ENCODE measurements around the gene GPR171. TPM values are rescaled to one million over a fixed set of nuclear protein-coding genes. Genes with fewer than 3 reads are reported as not detected.

GPR171 gene
- total and polyA plus RNA-seq, 2 donors (not counting 1 experiment from before 2014, with no cell fraction given): 0.75 to 1.1 TPM

DNA sequence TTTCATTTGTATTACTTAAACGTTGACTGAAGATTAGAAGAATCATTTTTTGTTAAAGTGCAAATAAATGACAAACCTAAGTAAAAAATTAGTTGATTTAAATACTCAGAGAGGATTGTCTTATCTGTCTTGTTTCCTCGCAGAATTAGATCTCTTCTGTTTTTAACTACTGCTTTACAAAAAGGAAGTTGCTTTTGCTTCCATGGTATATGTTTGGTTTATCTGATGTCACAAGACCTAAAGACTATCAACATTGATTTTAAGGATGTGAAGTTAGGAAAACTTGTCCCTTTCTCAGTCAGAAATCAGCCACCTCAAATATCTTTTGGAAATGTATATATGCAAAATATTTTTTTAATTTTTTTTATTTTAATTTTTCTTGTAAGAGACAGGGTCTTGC lies 28.7 kb downstream of the GPR171 start:
- POLR2A ChIA-PET: no interaction called here
- H3K27me3 ChIP-seq (replicated peaks in 1 of 4; ENCODE audit: control extremely low read depth in 1 of 4, control insufficient read depth in 3 of 4, insufficient read depth in 4 of 4, low read length in 3 of 4): no peaks in the 10 kb centered on the region
- H3K4me3 Mint-ChIP-seq: no peak overlapping the region
- H3K27ac Mint-ChIP-seq: no peak overlapping the region
- DNase-seq (no peak), ATAC-seq (ENCODE audit: low read depth) (no peak)
- no peak overlapping the region for H3K4me2 ChIP-seq (replicated peaks; ENCODE audit: low read depth, low read length, poor library complexity, severe bottlenecking)
- intact Hi-C loops (cut with micrococcal nuclease): no loop called here
- no CpG with 5 or more reads among the region's 2 CpGs for WGBS (ENCODE audit: insufficient coverage)
- no peak overlapping the region for H3K27ac ChIP-seq (ENCODE audit: low read length in 2 of 2)
- H2AFZ ChIP-seq (ENCODE audit: insufficient read depth, low read depth, low read length, poor library complexity, severe bottlenecking): no peak overlapping the region
- no peaks in the 10 kb centered on the region for H3K9me3 Mint-ChIP-seq (ENCODE audit: insufficient read depth)
- peaks cover 25 to 26% of the 10 kb centered on the region in 2 donors for H3K4me1 ChIP-seq (ENCODE audit: control insufficient read depth in 2 of 2, insufficient read depth in 2 of 2, low read length in 2 of 2)
- no peak overlapping the region for H3K4me3 ChIP-seq (ENCODE audit: control extremely low read depth in 1 of 5, extremely low read depth in 1 of 5, insufficient read depth in 1 of 5, low read depth in 2 of 5, low read length in 4 of 5)
- CTCF ChIA-PET: interaction anchor here (1.6 to 8.5 kb wide), 3 partner anchors 53 to 108 kb away, joined by 3 to 201 read pairs (median 137); partner anchors contain the start of gene P2RY14
- no peak for TF ChIP-seq EZH2 (IDR thresholded peaks at IDR 0.05; ENCODE audit: borderline replicate concordance, insufficient read depth, low read depth, low read length, poor library complexity, severe bottlenecking)
- TF ChIP-seq, protein P1, sequence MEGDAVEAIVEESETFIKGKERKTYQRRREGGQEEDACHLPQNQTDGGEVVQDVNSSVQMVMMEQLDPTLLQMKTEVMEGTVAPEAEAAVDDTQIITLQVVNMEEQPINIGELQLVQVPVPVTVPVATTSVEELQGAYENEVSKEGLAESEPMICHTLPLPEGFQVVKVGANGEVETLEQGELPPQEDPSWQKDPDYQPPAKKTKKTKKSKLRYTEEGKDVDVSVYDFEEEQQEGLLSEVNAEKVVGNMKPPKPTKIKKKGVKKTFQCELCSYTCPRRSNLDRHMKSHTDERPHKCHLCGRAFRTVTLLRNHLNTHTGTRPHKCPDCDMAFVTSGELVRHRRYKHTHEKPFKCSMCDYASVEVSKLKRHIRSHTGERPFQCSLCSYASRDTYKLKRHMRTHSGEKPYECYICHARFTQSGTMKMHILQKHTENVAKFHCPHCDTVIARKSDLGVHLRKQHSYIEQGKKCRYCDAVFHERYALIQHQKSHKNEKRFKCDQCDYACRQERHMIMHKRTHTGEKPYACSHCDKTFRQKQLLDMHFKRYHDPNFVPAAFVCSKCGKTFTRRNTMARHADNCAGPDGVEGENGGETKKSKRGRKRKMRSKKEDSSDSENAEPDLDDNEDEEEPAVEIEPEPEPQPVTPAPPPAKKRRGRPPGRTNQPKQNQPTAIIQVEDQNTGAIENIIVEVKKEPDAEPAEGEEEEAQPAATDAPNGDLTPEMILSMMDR (IDR thresholded peaks at IDR 0.05): no peak
- no peaks in the 10 kb centered on the region for H4K20me1 ChIP-seq (ENCODE audit: control insufficient read depth, insufficient read depth, low read length, poor library complexity, severe bottlenecking)
- H3K9me3 ChIP-seq (ENCODE audit: control extremely low read depth in 1 of 3, control insufficient read depth in 2 of 3, insufficient read depth in 1 of 3, low read length in 2 of 3): no peaks in the 10 kb centered on the region
- H3K36me3 ChIP-seq (replicated peaks in 1 of 2; ENCODE audit: control extremely low read depth in 1 of 2, control insufficient read depth in 1 of 2, extremely low read depth in 1 of 2, insufficient read depth in 2 of 2, low read length in 1 of 2): no peaks in the 10 kb centered on the region
- H3K4me1 Mint-ChIP-seq: peaks cover 27% of the 10 kb centered on the region
- no peaks in the 10 kb centered on the region for H3K27me3 Mint-ChIP-seq
- H3K9ac ChIP-seq (ENCODE audit: low read length): no peak overlapping the region
- no peaks in the 10 kb centered on the region for H3K79me2 ChIP-seq (ENCODE audit: control insufficient read depth, insufficient read depth, low read length)

DNA sequence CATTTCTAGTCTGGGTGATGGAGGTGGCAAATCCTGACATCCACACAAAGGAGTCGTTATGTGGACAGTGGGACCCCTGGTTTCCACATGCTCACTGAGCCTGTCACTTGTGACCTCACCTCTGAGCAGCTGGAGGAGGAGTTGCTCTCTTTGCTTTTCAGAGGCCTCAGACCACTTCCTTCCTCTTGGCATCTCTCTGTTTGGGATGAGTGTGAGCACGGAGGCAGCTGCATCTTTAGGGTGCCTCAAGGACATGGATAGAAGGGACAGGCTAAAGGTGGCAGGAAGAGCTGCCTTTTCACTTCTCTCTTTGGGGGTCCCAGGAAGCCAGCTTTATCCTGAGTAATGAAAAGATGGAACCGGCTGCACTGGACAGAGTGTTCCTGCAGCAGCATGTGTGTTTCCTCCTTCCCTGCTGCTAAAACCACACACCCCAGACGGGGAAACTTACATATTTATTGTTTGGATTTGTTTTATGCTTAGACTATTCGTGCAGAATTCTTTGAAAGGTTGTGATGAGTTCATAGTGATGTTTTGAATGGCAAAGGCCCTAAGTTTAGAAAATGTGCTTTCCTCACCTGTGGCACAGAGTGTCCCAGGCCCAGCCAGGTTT lies 31.8 kb downstream of the GPR171 start:
- H3K9me3 Mint-ChIP-seq (ENCODE audit: insufficient read depth): no peaks in the 10 kb centered on the region
- Histone ChIP-seq H3K9me3 (ENCODE audit: control extremely low read depth in 1 of 3, control insufficient read depth in 2 of 3, insufficient read depth in 1 of 3, low read length in 2 of 3) (no peaks in the 10 kb centered on the region), H3K4me3 (ENCODE audit: control extremely low read depth in 1 of 5, extremely low read depth in 1 of 5, insufficient read depth in 1 of 5, low read depth in 2 of 5, low read length in 4 of 5) (no peak overlapping the region), H3K27ac (ENCODE audit: low read length in 2 of 2) (peak overlapping the region; percentile 51 to 78), H3K9ac (ENCODE audit: low read length) (peak overlapping the region; percentile 16), H3K4me2 (replicated peaks; ENCODE audit: low read depth, low read length, poor library complexity, severe bottlenecking) (peak overlapping the region; percentile 58), H3K79me2 (ENCODE audit: control insufficient read depth, insufficient read depth, low read length) (no peaks in the 10 kb centered on the region), H3K36me3 (replicated peaks in 1 of 2; ENCODE audit: control extremely low read depth in 1 of 2, control insufficient read depth in 1 of 2, extremely low read depth in 1 of 2, insufficient read depth in 2 of 2, low read length in 1 of 2) (no peaks in the 10 kb centered on the region), H2AFZ (ENCODE audit: insufficient read depth, low read depth, low read length, poor library complexity, severe bottlenecking) (peak overlapping the region; percentile 53), H3K27me3 (replicated peaks in 1 of 4; ENCODE audit: control extremely low read depth in 1 of 4, control insufficient read depth in 3 of 4, insufficient read depth in 4 of 4, low read length in 3 of 4) (no peaks in the 10 kb centered on the region), H4K20me1 (ENCODE audit: control insufficient read depth, insufficient read depth, low read length, poor library complexity, severe bottlenecking) (no peaks in the 10 kb centered on the region), H3K4me1 (ENCODE audit: control insufficient read depth in 2 of 2, insufficient read depth in 2 of 2, low read length in 2 of 2) (peaks cover 35 to 38% of the 10 kb centered on the region in 2 donors)
- CTCF ChIA-PET: interaction anchor here (1.5 to 8.5 kb wide), 3 partner anchors 8 to 107 kb away, joined by 6 to 201 read pairs (median 137); partner anchors contain the start of gene P2RY14
- TF ChIP-seq, protein P1 (IDR thresholded peaks at IDR 0.05): no peak
- TF ChIP-seq EZH2 (IDR thresholded peaks at IDR 0.05; ENCODE audit: borderline replicate concordance, insufficient read depth, low read depth, low read length, poor library complexity, severe bottlenecking): no peak
- H3K4me1 Mint-ChIP-seq: peaks cover 33% of the 10 kb centered on the region
- DNase-seq: peak; percentile 37
- intact Hi-C loops (cut with micrococcal nuclease): no loop called here
- WGBS (ENCODE audit: insufficient coverage): 0% methylated on average over 2 of the region's 5 CpGs
- no peak for ATAC-seq (ENCODE audit: low read depth)
- H3K4me3 Mint-ChIP-seq: peak overlapping the region; percentile 61
- H3K27ac Mint-ChIP-seq: peak overlapping the region; percentile 66
- POLR2A ChIA-PET: no interaction called here
- H3K27me3 Mint-ChIP-seq: no peaks in the 10 kb centered on the region
